Measurements from ENCODE around the gene CABP1.

The CABP1 gene

GRCh38 chr12:120646044-120646443 lies 5.6 kb downstream of the CABP1 start:
- peaks cover 15% of the 10 kb centered on the region for H3K4me1 ChIP-seq (ENCODE audit: insufficient read depth, low read length)
- no peaks in the 10 kb centered on the region for H3K9me3 ChIP-seq (ENCODE audit: low read length)
- H3K27me3 ChIP-seq (ENCODE audit: insufficient read depth, low read length) = peaks cover 58% of the 10 kb centered on the region
- H3K36me3 ChIP-seq (ENCODE audit: insufficient read depth, low read length) = no peaks in the 10 kb centered on the region
- H3K4me3 ChIP-seq (ENCODE audit: low read length) = no peak overlapping the region
- H2AFZ ChIP-seq (ENCODE audit: low read depth, low read length) = no peak overlapping the region

- Histone ChIP-seq H3K36me3 (ENCODE audit: insufficient read depth, low read length) (no peaks in the 10 kb centered on the region), H3K27me3 (ENCODE audit: insufficient read depth, low read length) (peaks cover 52% of the 10 kb centered on the region), H3K9me3 (ENCODE audit: low read length) (no peaks in the 10 kb centered on the region)
Measured at GRCh38 chr12:120647375-120647755, 6.9 kb downstream of the CABP1 start.

GRCh38 chr12:120649442-120650232 lies 9.2 kb downstream of the CABP1 start:
- Histone ChIP-seq H3K9me3 (ENCODE audit: low read length) (no peaks in the 10 kb centered on the region), H3K36me3 (ENCODE audit: insufficient read depth, low read length) (no peaks in the 10 kb centered on the region), H2AFZ (ENCODE audit: low read depth, low read length) (peak overlapping the region; percentile 81), H3K4me3 (ENCODE audit: low read length) (peak overlapping the region; percentile 44), H3K4me1 (ENCODE audit: insufficient read depth, low read length) (peaks cover 17% of the 10 kb centered on the region), H3K27me3 (ENCODE audit: insufficient read depth, low read length) (peaks cover 34% of the 10 kb centered on the region)

More at GRCh38 chr12:120647375-120647755, 6.9 kb downstream of the CABP1 start:
- no peak overlapping the region for H2AFZ ChIP-seq (ENCODE audit: low read depth, low read length)
- peaks cover 12% of the 10 kb centered on the region for H3K4me1 ChIP-seq (ENCODE audit: insufficient read depth, low read length)
- H3K4me3 ChIP-seq (ENCODE audit: low read length) = no peak overlapping the region

GRCh38 chr12:120650233-120650690 lies 9.8 kb downstream of the CABP1 start:
- H3K36me3 ChIP-seq (ENCODE audit: insufficient read depth, low read length) = no peaks in the 10 kb centered on the region
- no peak overlapping the region for H2AFZ ChIP-seq (ENCODE audit: low read depth, low read length)
- H3K4me1 ChIP-seq (ENCODE audit: insufficient read depth, low read length) = peaks cover 17% of the 10 kb centered on the region
- H3K9me3 ChIP-seq (ENCODE audit: low read length) = no peaks in the 10 kb centered on the region
- peaks cover 28% of the 10 kb centered on the region for H3K27me3 ChIP-seq (ENCODE audit: insufficient read depth, low read length)
- H3K4me3 ChIP-seq (ENCODE audit: low read length) = no peak overlapping the region

GRCh38 chr12:120651821-120652220 lies 11.4 kb downstream of the CABP1 start:
- H3K9me3 ChIP-seq (ENCODE audit: low read length) = no peaks in the 10 kb centered on the region
- H3K4me3 ChIP-seq (ENCODE audit: low read length) = no peak overlapping the region
- peaks cover 17% of the 10 kb centered on the region for H3K4me1 ChIP-seq (ENCODE audit: insufficient read depth, low read length)
- no peak overlapping the region for H2AFZ ChIP-seq (ENCODE audit: low read depth, low read length)
- H3K36me3 ChIP-seq (ENCODE audit: insufficient read depth, low read length) = no peaks in the 10 kb centered on the region
- H3K27me3 ChIP-seq (ENCODE audit: insufficient read depth, low read length) = peaks cover 22% of the 10 kb centered on the region

- H3K36me3 ChIP-seq (ENCODE audit: insufficient read depth, low read length) = no peaks in the 10 kb centered on the region
- no peaks in the 10 kb centered on the region for H3K9me3 ChIP-seq (ENCODE audit: low read length)
- H2AFZ ChIP-seq (ENCODE audit: low read depth, low read length) = no peak overlapping the region
- H3K27me3 ChIP-seq (ENCODE audit: insufficient read depth, low read length) = peaks cover 22% of the 10 kb centered on the region
- peaks cover 17% of the 10 kb centered on the region for H3K4me1 ChIP-seq (ENCODE audit: insufficient read depth, low read length)
- no peak overlapping the region for H3K4me3 ChIP-seq (ENCODE audit: low read length)
Measured at GRCh38 chr12:120652656-120653435, 12.4 kb downstream of the CABP1 start.

- Histone ChIP-seq H3K4me3 (ENCODE audit: low read length) (no peak overlapping the region), H2AFZ (ENCODE audit: low read depth, low read length) (no peak overlapping the region), H3K4me1 (ENCODE audit: insufficient read depth, low read length) (peaks cover 17% of the 10 kb centered on the region), H3K9me3 (ENCODE audit: low read length) (no peaks in the 10 kb centered on the region), H3K36me3 (ENCODE audit: insufficient read depth, low read length) (no peaks in the 10 kb centered on the region), H3K27me3 (ENCODE audit: insufficient read depth, low read length) (peaks cover 22% of the 10 kb centered on the region)
Measured at GRCh38 chr12:120653611-120654010, 13.2 kb downstream of the CABP1 start.

GRCh38 chr12:120654656-120655055 lies 14.2 kb downstream of the CABP1 start:
- H3K4me3 ChIP-seq (ENCODE audit: low read length) = no peak overlapping the region
- no peaks in the 10 kb centered on the region for H3K36me3 ChIP-seq (ENCODE audit: insufficient read depth, low read length)
- H2AFZ ChIP-seq (ENCODE audit: low read depth, low read length) = no peak overlapping the region
- H3K4me1 ChIP-seq (ENCODE audit: insufficient read depth, low read length) = peaks cover 9% of the 10 kb centered on the region
- peaks cover 22% of the 10 kb centered on the region for H3K27me3 ChIP-seq (ENCODE audit: insufficient read depth, low read length)
- H3K9me3 ChIP-seq (ENCODE audit: low read length) = no peaks in the 10 kb centered on the region

GRCh38 chr12:120656008-120656407 lies 15.6 kb downstream of the CABP1 start:
- peaks cover 13% of the 10 kb centered on the region for H3K27me3 ChIP-seq (ENCODE audit: insufficient read depth, low read length)
- H3K9me3 ChIP-seq (ENCODE audit: low read length) = no peaks in the 10 kb centered on the region
- H3K4me1 ChIP-seq (ENCODE audit: insufficient read depth, low read length) = peaks cover 6% of the 10 kb centered on the region
- H3K4me3 ChIP-seq (ENCODE audit: low read length) = no peak overlapping the region
- no peak overlapping the region for H2AFZ ChIP-seq (ENCODE audit: low read depth, low read length)
- no peaks in the 10 kb centered on the region for H3K36me3 ChIP-seq (ENCODE audit: insufficient read depth, low read length)

- Histone ChIP-seq H3K9me3 (ENCODE audit: low read length) (no peaks in the 10 kb centered on the region), H2AFZ (ENCODE audit: low read depth, low read length) (no peak overlapping the region), H3K4me3 (ENCODE audit: low read length) (no peak overlapping the region), H3K27me3 (ENCODE audit: insufficient read depth, low read length) (no peaks in the 10 kb centered on the region), H3K36me3 (ENCODE audit: insufficient read depth, low read length) (no peaks in the 10 kb centered on the region), H3K4me1 (ENCODE audit: insufficient read depth, low read length) (no peaks in the 10 kb centered on the region)
Measured at GRCh38 chr12:120658286-120659150, 18.1 kb downstream of the CABP1 start.

- Histone ChIP-seq H3K4me3 (ENCODE audit: low read length) (no peak overlapping the region), H3K36me3 (ENCODE audit: insufficient read depth, low read length) (no peaks in the 10 kb centered on the region), H3K9me3 (ENCODE audit: low read length) (no peaks in the 10 kb centered on the region), H3K4me1 (ENCODE audit: insufficient read depth, low read length) (no peaks in the 10 kb centered on the region), H3K27me3 (ENCODE audit: insufficient read depth, low read length) (no peaks in the 10 kb centered on the region), H2AFZ (ENCODE audit: low read depth, low read length) (no peak overlapping the region)
Measured at GRCh38 chr12:120659151-120659525, 18.7 kb downstream of the CABP1 start.

GRCh38 chr12:120661432-120661831 lies 21.0 kb downstream of the CABP1 start:
- Histone ChIP-seq H3K27me3 (ENCODE audit: insufficient read depth, low read length) (no peaks in the 10 kb centered on the region), H3K36me3 (ENCODE audit: insufficient read depth, low read length) (no peaks in the 10 kb centered on the region), H3K4me3 (ENCODE audit: low read length) (no peak overlapping the region), H2AFZ (ENCODE audit: low read depth, low read length) (no peak overlapping the region), H3K4me1 (ENCODE audit: insufficient read depth, low read length) (no peaks in the 10 kb centered on the region), H3K9me3 (ENCODE audit: low read length) (no peaks in the 10 kb centered on the region)

- Histone ChIP-seq H3K4me1 (ENCODE audit: insufficient read depth, low read length) (no peaks in the 10 kb centered on the region), H3K9me3 (ENCODE audit: low read length) (no peaks in the 10 kb centered on the region), H3K4me3 (ENCODE audit: low read length) (no peak overlapping the region), H3K36me3 (ENCODE audit: insufficient read depth, low read length) (no peaks in the 10 kb centered on the region), H2AFZ (ENCODE audit: low read depth, low read length) (no peak overlapping the region), H3K27me3 (ENCODE audit: insufficient read depth, low read length) (no peaks in the 10 kb centered on the region)
Measured at GRCh38 chr12:120662879-120663278, 22.5 kb downstream of the CABP1 start.
